OCI-LY1 (cell line): ENCODE measurements around the gene MARCHF10.

Source experiments
- H2AFZ ChIP-seq: fragments of 200-600 bp; sonication (generic), shearing (Covaris generic); 2 replicates; pipeline ENCODE4 v1.6.0; 2014; ENCODE audit warnings: antibody characterized with exemption, mild to moderate bottlenecking, low read length
- H3F3A ChIP-seq: fragments of 200-600 bp; sonication (generic), shearing (Covaris generic); 2 replicates; pipeline ENCODE4 v1.6.0; 2014; ENCODE audit warnings: mild to moderate bottlenecking, antibody characterized with exemption, low read length, moderate library complexity; ENCODE audit not compliant: insufficient read depth
- H3K27ac ChIP-seq: fragments of 200-600 bp; sonication (generic); 2 replicates; pipeline ENCODE4 v1.5.1; 2014; ENCODE audit warnings: low read length, mixed run types, mild to moderate bottlenecking, low read depth; ENCODE audit not compliant: poor library complexity, severe bottlenecking
- H3K27me3 ChIP-seq: fragments of 200-600 bp; sonication (generic); 2 replicates; pipeline ENCODE4 v1.6.0; 2014; ENCODE audit warnings: antibody characterized with exemption, mild to moderate bottlenecking, low read length, moderate library complexity; ENCODE audit not compliant: insufficient read depth
- H3K36me3 ChIP-seq: fragments of 200-600 bp; sonication (generic); 2 replicates; pipeline ENCODE4 v1.6.1; 2014; ENCODE audit warnings: mild to moderate bottlenecking, antibody characterized with exemption, low read length, moderate library complexity, mixed read lengths; ENCODE audit not compliant: insufficient read depth
- H3K4me1 ChIP-seq: fragments of 200-600 bp; sonication (generic); 2 replicates; pipeline ENCODE4 v1.5.1; 2014; ENCODE audit warnings: mild to moderate bottlenecking, low read length, moderate library complexity; ENCODE audit not compliant: insufficient read depth, severe bottlenecking
- H3K4me2 ChIP-seq: fragments of 200-600 bp; sonication (generic), shearing (Covaris generic); 2 replicates; pipeline ENCODE4 v1.6.1; 2014; ENCODE audit warnings: low read length
- H3K4me3 ChIP-seq: fragments of 200-600 bp; sonication (generic); 2 replicates; pipeline ENCODE4 v1.5.1; 2014; ENCODE audit warnings: low read length, low read depth, mild to moderate bottlenecking, mixed read lengths; ENCODE audit not compliant: poor library complexity, severe bottlenecking
- H3K79me2 ChIP-seq: fragments of 200-600 bp; shearing (Covaris generic); 2 replicates; pipeline ENCODE4 v1.6.1; 2016; ENCODE audit warnings: mixed run types, low read length, mixed read lengths; ENCODE audit not compliant: insufficient read depth
- H3K9ac ChIP-seq: fragments of 200-600 bp; sonication (generic), shearing (Covaris generic); 2 replicates; pipeline ENCODE4 v1.6.1; 2014; ENCODE audit warnings: mild to moderate bottlenecking, low read length, mixed read lengths
- H3K9me2 ChIP-seq: fragments of 200-600 bp; sonication (generic), shearing (Covaris generic); 2 replicates; pipeline ENCODE4 v1.6.1; 2014; ENCODE audit warnings: low read depth, mild to moderate bottlenecking, low read length, mixed read lengths
- H3K9me3 ChIP-seq: fragments of 200-600 bp; shearing (Covaris generic); 2 replicates; pipeline ENCODE4 v1.6.1; 2014; ENCODE audit warnings: low read length, mixed read lengths
- H4K20me1 ChIP-seq: fragments of 200-600 bp; sonication (generic), shearing (Covaris generic); 2 replicates; pipeline ENCODE4 v1.6.0; 2016; ENCODE audit warnings: mild to moderate bottlenecking, low read length; ENCODE audit not compliant: insufficient read depth
- CTCF ChIP-seq: fragments of 200-600 bp; sonication (generic), shearing (Covaris generic); IDR thresholded peaks from 2 replicates; pipeline ENCODE4 v1.5.1; 2017; ENCODE audit warnings: mild to moderate bottlenecking, antibody characterized with exemption, low read length, moderate library complexity, mixed read lengths
- EZH2 ChIP-seq: fragments of 200-600 bp; sonication (generic), shearing (Covaris generic); IDR thresholded peaks from 2 replicates; pipeline ENCODE4 v1.8.0; 2017; ENCODE audit warnings: borderline replicate concordance, mixed run types, mild to moderate bottlenecking, antibody characterized with exemption, low read length, moderate library complexity, mixed read lengths

Gene MARCHF10

GRCh38 chr17:62808576-62808970 lies 459 bp upstream of the MARCHF10 start:
- Histone ChIP-seq H3K79me2 (no peaks in the 10 kb centered on the region), H3K27ac (no peak overlapping the region), H3K4me3 (no peak overlapping the region), H3K9ac (no peak overlapping the region), H4K20me1 (no peaks in the 10 kb centered on the region), H3K27me3 (no peaks in the 10 kb centered on the region), H3K36me3 (no peaks in the 10 kb centered on the region), H3K4me1 (no peaks in the 10 kb centered on the region), H3F3A (no peaks in the 10 kb centered on the region), H3K9me2 (no peaks in the 10 kb centered on the region), H2AFZ (no peak overlapping the region), H3K4me2 (no peak overlapping the region), H3K9me3 (no peaks in the 10 kb centered on the region)
- no peak for TF ChIP-seq CTCF
- TF ChIP-seq EZH2, result no peak

DNA sequence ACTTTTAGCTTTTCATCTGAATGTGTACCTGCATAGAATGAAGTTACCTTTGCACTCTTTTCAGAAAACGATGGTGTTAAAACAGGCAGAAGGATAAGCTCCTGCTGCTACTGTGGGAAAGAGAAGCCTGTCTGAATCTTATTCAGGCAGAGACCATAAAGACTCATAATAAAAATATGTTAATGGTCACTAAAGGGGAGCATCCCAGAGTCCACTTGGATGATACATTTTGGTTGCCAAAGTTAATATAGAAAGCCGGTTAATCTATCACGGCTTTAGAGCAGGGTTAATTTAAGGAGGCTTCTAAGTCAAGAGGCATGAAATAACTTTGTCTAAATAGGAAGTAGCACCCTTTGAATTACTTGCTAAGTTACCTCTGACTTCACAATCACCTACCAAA lies 2.9 kb downstream of the MARCHF10 start:
- Histone ChIP-seq H3K4me2 (no peak overlapping the region), H3K9me3 (no peaks in the 10 kb centered on the region), H3K4me1 (no peaks in the 10 kb centered on the region), H3K27me3 (no peaks in the 10 kb centered on the region; the same call in 1 of the 2 replicates), H3K9me2 (no peaks in the 10 kb centered on the region), H3K9ac (no peak overlapping the region), H3K4me3 (no peak overlapping the region), H3K79me2 (no peaks in the 10 kb centered on the region), H3F3A (no peaks in the 10 kb centered on the region), H2AFZ (no peak overlapping the region), H4K20me1 (no peaks in the 10 kb centered on the region), H3K36me3 (no peaks in the 10 kb centered on the region), H3K27ac (no peak overlapping the region)
- TF ChIP-seq CTCF, result no peak
- no peak for TF ChIP-seq EZH2

DNA sequence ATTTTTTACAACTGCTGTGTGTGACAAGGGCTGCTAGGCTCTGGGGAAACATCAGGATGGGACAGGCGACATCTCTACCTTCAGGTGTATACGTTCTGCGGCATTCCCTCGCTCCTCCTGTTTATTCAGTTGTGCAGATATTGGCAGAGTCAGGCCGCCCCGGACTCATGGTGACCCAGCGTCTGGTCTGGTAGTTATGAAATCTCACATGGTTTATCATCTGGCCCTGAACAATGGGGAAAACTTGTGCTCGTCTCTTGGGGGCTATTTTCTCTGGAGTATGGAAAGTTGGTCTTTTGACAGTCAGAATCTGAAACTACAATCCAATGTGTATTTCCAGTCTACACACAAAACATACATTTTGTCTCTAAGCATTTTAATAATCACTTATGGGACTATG lies 3.3 kb downstream of the MARCHF10 start:
- H3K27ac ChIP-seq, result no peak overlapping the region
- no peak overlapping the region for H3K9ac ChIP-seq
- no peaks in the 10 kb centered on the region for H3K9me3 ChIP-seq
- H2AFZ ChIP-seq, result no peak overlapping the region
- no peaks in the 10 kb centered on the region for H3K4me1 ChIP-seq
- H3K9me2 ChIP-seq, result no peaks in the 10 kb centered on the region
- no peak overlapping the region for H3K4me2 ChIP-seq
- H3K27me3 ChIP-seq, result no peaks in the 10 kb centered on the region; the same call in 1 of the 2 replicates
- no peaks in the 10 kb centered on the region for H4K20me1 ChIP-seq
- TF ChIP-seq EZH2, result no peak
- no peak for TF ChIP-seq CTCF
- H3F3A ChIP-seq, result no peaks in the 10 kb centered on the region
- H3K79me2 ChIP-seq, result no peaks in the 10 kb centered on the region
- H3K4me3 ChIP-seq, result no peak overlapping the region
- H3K36me3 ChIP-seq, result no peaks in the 10 kb centered on the region
